NB4 (cell line): ENCODE data around the gene AFF1.

Experiments used
- DNase-seq: peaks from one replicate; pipeline ENCODE4 v3.0.0; 2010; ENCODE audit warnings: low read depth
- H3K4me3 ChIP-seq: one replicate; pipeline ENCODE4 v1.5.1; 2011; ENCODE audit warnings: mild to moderate bottlenecking, low read depth, low read length, moderate library complexity
- MYC ChIP-seq: IDR thresholded peaks from 2 replicates; pipeline ENCODE4 v1.6.1; 2011; ENCODE audit warnings: low read depth, low read length
- POLR2A ChIP-seq: IDR thresholded peaks from 2 replicates; pipeline ENCODE4 v1.6.1; 2011; ENCODE audit warnings: mild to moderate bottlenecking; ENCODE audit not compliant: insufficient read length; ENCODE audit errors: extremely low read depth
- TF ChIP-seq, protein P1 (sequence below): IDR thresholded peaks from one replicate; pipeline ENCODE4 v1.5.1; 2012; ENCODE audit warnings: low read depth, low read length
- TF ChIP-seq, protein P2 (sequence below): IDR thresholded peaks from 2 replicates; pipeline ENCODE4 v1.6.1; 2011; ENCODE audit warnings: low read depth, low read length

The AFF1 gene

DNA sequence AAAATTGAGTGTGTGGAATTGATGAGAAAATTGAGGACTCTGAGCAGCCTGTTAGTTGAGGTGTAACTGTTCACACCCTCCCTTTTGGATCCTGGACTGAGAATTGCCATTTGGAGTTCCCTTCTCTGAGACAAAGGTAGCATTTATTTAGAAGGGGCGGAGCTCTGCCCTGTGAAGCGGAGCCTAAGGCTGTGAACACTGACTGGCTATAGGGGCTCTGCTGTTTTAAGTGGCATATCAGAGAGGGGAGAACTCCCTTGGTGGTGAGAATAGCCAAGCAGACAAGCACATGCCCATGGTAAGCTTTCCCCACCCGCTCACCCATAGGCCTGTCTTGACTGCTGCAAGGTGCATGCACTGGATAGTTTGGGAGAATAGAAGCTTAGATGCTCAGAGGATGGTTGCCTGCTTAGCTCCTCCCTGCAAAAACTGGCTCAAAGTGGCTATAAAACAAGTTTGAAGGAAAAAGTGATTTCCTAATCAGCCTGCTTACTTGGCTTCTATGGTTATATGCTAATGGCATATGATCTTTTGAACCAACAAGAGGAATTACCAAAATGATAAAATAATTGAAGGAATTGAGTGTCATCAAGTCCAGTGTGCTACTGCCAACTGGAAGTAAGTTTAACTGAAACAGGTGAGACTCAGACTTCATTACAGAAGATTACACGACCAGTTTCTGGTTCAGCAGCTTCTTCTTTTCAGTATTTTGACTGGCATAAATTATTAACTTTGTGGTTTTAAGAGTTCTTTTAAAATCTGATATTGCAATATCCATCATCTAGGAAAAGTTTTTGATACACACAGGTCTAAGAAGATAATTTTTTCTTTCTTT lies 108.4 kb downstream of the AFF1 start:
- TF ChIP-seq POLR2A (no peak), MYC (no peak)
- TF ChIP-seq, protein P1, sequence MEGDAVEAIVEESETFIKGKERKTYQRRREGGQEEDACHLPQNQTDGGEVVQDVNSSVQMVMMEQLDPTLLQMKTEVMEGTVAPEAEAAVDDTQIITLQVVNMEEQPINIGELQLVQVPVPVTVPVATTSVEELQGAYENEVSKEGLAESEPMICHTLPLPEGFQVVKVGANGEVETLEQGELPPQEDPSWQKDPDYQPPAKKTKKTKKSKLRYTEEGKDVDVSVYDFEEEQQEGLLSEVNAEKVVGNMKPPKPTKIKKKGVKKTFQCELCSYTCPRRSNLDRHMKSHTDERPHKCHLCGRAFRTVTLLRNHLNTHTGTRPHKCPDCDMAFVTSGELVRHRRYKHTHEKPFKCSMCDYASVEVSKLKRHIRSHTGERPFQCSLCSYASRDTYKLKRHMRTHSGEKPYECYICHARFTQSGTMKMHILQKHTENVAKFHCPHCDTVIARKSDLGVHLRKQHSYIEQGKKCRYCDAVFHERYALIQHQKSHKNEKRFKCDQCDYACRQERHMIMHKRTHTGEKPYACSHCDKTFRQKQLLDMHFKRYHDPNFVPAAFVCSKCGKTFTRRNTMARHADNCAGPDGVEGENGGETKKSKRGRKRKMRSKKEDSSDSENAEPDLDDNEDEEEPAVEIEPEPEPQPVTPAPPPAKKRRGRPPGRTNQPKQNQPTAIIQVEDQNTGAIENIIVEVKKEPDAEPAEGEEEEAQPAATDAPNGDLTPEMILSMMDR: no peak
- TF ChIP-seq, protein P2, sequence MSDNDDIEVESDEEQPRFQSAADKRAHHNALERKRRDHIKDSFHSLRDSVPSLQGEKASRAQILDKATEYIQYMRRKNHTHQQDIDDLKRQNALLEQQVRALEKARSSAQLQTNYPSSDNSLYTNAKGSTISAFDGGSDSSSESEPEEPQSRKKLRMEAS: no peak
- no peak for DNase-seq
- no peak overlapping the region for H3K4me3 ChIP-seq

DNA sequence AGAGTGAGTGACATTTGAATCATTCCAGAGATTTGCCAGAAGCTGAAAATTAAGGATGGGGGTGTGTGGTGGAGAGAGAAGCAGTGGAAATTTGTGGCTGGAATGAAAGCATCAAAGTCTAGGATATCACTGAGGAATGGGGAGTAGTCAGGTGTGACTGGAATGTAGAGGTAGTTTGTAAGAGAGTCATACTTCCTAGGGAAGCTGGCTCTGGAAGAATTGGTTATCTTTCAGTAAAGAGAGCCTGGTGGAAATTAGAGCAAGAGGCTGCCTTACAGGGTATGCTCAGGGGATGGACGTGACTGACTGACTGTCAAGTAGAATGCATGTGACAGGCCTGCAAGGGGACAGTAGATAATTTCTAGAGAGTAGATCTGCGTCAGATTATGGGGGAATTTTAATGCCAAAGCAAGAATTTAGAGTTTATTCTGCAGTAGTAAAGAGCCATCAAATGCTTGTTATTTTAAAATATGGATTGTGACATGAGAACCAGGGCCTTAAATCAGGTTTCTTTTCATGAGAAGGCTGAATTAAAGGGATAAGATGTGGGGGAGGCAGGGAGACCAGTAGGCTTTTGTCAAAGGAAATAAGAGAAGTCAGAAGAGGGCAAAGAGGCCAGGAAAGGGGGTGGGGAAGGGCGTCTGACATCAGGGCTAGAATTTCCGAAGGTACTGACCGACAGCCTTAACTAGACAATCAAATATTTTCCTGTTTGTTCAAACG lies 109.9 kb downstream of the AFF1 start:
- no peak overlapping the region for H3K4me3 ChIP-seq
- TF ChIP-seq, protein P1: no peak
- DNase-seq: peak; percentile 21

DNA sequence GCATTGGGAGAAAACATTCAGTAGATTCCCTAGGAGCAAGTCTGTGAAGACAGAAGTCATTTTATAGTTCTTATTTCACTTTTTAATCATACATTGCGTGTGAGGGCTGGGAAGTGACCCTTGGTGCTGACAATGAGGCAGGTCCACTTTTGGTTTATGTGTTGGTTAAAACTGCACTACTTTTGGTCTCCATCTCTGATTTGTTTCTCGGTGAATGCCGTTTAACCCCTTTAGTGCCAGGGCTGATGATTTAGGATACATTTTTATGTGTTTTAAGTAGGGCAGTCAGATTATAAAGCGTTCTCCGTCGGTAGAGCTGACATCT lies 110.4 kb downstream of the AFF1 start:
- TF ChIP-seq, protein P1: no peak
- TF ChIP-seq, protein P2: no peak
- TF ChIP-seq POLR2A (no peak), MYC (no peak)
- no peak for DNase-seq
- H3K4me3 ChIP-seq: no peak overlapping the region

DNA sequence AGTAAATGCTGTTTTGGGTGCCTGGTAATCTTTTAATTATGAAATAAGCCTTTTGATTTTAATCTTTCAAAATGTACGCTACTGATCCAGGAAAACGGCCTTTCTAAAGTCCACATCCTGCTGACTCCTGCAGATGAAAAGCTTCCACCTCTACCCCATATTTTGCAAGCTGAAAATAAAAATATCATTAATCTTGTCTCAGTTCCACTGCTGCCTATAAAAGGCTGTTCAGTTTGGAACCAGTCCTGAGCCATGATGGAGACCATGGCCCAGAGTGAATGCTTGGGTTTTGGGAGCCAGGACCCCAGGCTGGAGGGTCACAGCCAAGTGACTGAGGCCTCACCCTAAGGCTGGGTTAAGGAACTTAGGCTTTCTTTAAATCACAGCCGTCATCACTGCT lies 110.8 kb downstream of the AFF1 start:
- no peak for DNase-seq
- H3K4me3 ChIP-seq: no peak overlapping the region
- no peak for TF ChIP-seq MYC
- TF ChIP-seq, protein P2: no peak
- no peak for TF ChIP-seq POLR2A
- TF ChIP-seq, protein P1: no peak

DNA sequence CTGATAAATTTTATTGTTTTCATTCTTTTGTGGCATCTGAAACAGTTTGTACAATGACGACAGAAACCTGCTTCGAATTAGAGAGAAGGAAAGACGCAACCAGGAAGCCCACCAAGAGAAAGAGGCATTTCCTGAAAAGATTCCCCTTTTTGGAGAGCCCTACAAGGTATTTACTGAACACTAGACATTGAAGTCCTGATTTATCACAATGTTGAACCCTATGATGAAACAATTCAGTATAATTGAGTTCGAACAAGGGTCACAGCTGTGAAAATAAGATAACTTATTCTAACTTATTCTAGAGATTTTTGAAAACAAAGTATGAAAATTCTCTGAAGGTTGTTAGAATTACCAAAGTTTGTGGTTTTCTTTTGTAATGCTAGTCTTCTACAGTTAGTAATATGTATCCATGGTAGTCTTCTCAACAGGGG lies 111.3 kb downstream of the AFF1 start:
- H3K4me3 ChIP-seq: no peak overlapping the region
- peak; percentile 44 for DNase-seq
- TF ChIP-seq, protein P1: no peak
- TF ChIP-seq POLR2A (no peak), MYC (no peak)
- TF ChIP-seq, protein P2: no peak
